ENCODE results near the gene ITGA4.

ITGA4 gene

GRCh38 chr2:181542170-181542569, 85.0 kb downstream of the ITGA4 start:
- Histone ChIP-seq H3K23ac (ENCODE audit: low read length) (no peak overlapping the region), H2AK5ac (ENCODE audit: low read length) (no peak overlapping the region), H3K4me2 (ENCODE audit: low read length) (no peak overlapping the region), H3K56ac (ENCODE audit: low read length) (no peak overlapping the region), H3K36me3 (ENCODE audit: control insufficient read depth, insufficient read depth, low read length) (no peaks in the 10 kb centered on the region), H3K27me3 (ENCODE audit: insufficient read depth, low read length, poor library complexity) (no peaks in the 10 kb centered on the region), H2BK5ac (ENCODE audit: low read length) (no peak overlapping the region), H3K79me2 (ENCODE audit: control insufficient read depth, insufficient read depth, low read length) (no peaks in the 10 kb centered on the region), H3K79me1 (ENCODE audit: low read length) (no peaks in the 10 kb centered on the region), H4K5ac (ENCODE audit: low read length) (no peak overlapping the region), H3K9ac (ENCODE audit: low read length) (no peak overlapping the region), H3K4me1 (ENCODE audit: control insufficient read depth, low read depth, low read length) (no peaks in the 10 kb centered on the region), H4K8ac (ENCODE audit: low read depth, low read length) (no peak overlapping the region), H3K4me3 (ENCODE audit: low read length) (no peak overlapping the region), H3K27ac (ENCODE audit: low read depth, low read length) (no peak overlapping the region), H2BK15ac (replicated peaks; ENCODE audit: low read depth) (no peak overlapping the region), H2BK120ac (ENCODE audit: low read depth, low read length) (no peak overlapping the region), H3K18ac (ENCODE audit: low read length) (no peak overlapping the region), H3K4ac (ENCODE audit: low read depth, low read length) (no peak overlapping the region)
- WGBS (ENCODE audit: extremely low coverage, insufficient coverage, low lambda C conversion rate) = no CpG with 5 or more reads among the region's 2 CpGs
- DNase-seq = no peak

- no peak overlapping the region for H3K4me2 ChIP-seq (ENCODE audit: low read length)
- no peak overlapping the region for H3K18ac ChIP-seq (ENCODE audit: low read length)
- DNase-seq = no peak
- no peaks in the 10 kb centered on the region for H3K27me3 ChIP-seq (ENCODE audit: insufficient read depth, low read length, poor library complexity)
- no CpG with 5 or more reads among the region's 3 CpGs for WGBS (ENCODE audit: extremely low coverage, insufficient coverage, low lambda C conversion rate)
- H3K56ac ChIP-seq (ENCODE audit: low read length) = no peak overlapping the region
- H4K8ac ChIP-seq (ENCODE audit: low read depth, low read length) = no peak overlapping the region
- no peak overlapping the region for H2BK120ac ChIP-seq (ENCODE audit: low read depth, low read length)
- H3K23ac ChIP-seq (ENCODE audit: low read length) = no peak overlapping the region
- H3K4ac ChIP-seq (ENCODE audit: low read depth, low read length) = no peak overlapping the region
- no peaks in the 10 kb centered on the region for H3K36me3 ChIP-seq (ENCODE audit: control insufficient read depth, insufficient read depth, low read length)
- no peak overlapping the region for H3K4me3 ChIP-seq (ENCODE audit: low read length)
- H2BK15ac ChIP-seq (replicated peaks; ENCODE audit: low read depth) = no peak overlapping the region
- no peak overlapping the region for H2BK5ac ChIP-seq (ENCODE audit: low read length)
- no peaks in the 10 kb centered on the region for H3K4me1 ChIP-seq (ENCODE audit: control insufficient read depth, low read depth, low read length)
- no peaks in the 10 kb centered on the region for H3K79me2 ChIP-seq (ENCODE audit: control insufficient read depth, insufficient read depth, low read length)
- no peak overlapping the region for H3K9ac ChIP-seq (ENCODE audit: low read length)
- H4K5ac ChIP-seq (ENCODE audit: low read length) = no peak overlapping the region
- H2AK5ac ChIP-seq (ENCODE audit: low read length) = no peak overlapping the region
- H3K79me1 ChIP-seq (ENCODE audit: low read length) = no peaks in the 10 kb centered on the region
- H3K27ac ChIP-seq (ENCODE audit: low read depth, low read length) = no peak overlapping the region
Observed at GRCh38 chr2:181546086-181546485, 88.9 kb downstream of the ITGA4 start.

- DNase-seq = peak; percentile 32
- H3K18ac ChIP-seq (ENCODE audit: low read length) = no peak overlapping the region
- no CpG with 5 or more reads among the region's 1 CpG for WGBS (ENCODE audit: extremely low coverage, insufficient coverage, low lambda C conversion rate)
- no peak overlapping the region for H2BK15ac ChIP-seq (replicated peaks; ENCODE audit: low read depth)
- no peak overlapping the region for H3K4me3 ChIP-seq (ENCODE audit: low read length)
- no peak overlapping the region for H4K5ac ChIP-seq (ENCODE audit: low read length)
- no peak overlapping the region for H3K4ac ChIP-seq (ENCODE audit: low read depth, low read length)
- H3K79me1 ChIP-seq (ENCODE audit: low read length) = no peaks in the 10 kb centered on the region
- no peak overlapping the region for H3K9ac ChIP-seq (ENCODE audit: low read length)
- no peak overlapping the region for H3K23ac ChIP-seq (ENCODE audit: low read length)
- no peak overlapping the region for H2BK5ac ChIP-seq (ENCODE audit: low read length)
- no peak overlapping the region for H2BK120ac ChIP-seq (ENCODE audit: low read depth, low read length)
- H3K4me2 ChIP-seq (ENCODE audit: low read length) = no peak overlapping the region
- no peaks in the 10 kb centered on the region for H3K79me2 ChIP-seq (ENCODE audit: control insufficient read depth, insufficient read depth, low read length)
- H3K4me1 ChIP-seq (ENCODE audit: control insufficient read depth, low read depth, low read length) = no peaks in the 10 kb centered on the region
- no peak overlapping the region for H4K8ac ChIP-seq (ENCODE audit: low read depth, low read length)
- H3K27ac ChIP-seq (ENCODE audit: low read depth, low read length) = no peak overlapping the region
- H3K36me3 ChIP-seq (ENCODE audit: control insufficient read depth, insufficient read depth, low read length) = no peaks in the 10 kb centered on the region
- H3K56ac ChIP-seq (ENCODE audit: low read length) = no peak overlapping the region
- no peaks in the 10 kb centered on the region for H3K27me3 ChIP-seq (ENCODE audit: insufficient read depth, low read length, poor library complexity)
- no peak overlapping the region for H2AK5ac ChIP-seq (ENCODE audit: low read length)
Observed at GRCh38 chr2:181552808-181553207, 95.6 kb downstream of the ITGA4 start.

- H2AK5ac ChIP-seq (ENCODE audit: low read length) = no peak overlapping the region
- H4K5ac ChIP-seq (ENCODE audit: low read length) = no peak overlapping the region
- no peaks in the 10 kb centered on the region for H3K27me3 ChIP-seq (ENCODE audit: insufficient read depth, low read length, poor library complexity)
- no peak overlapping the region for H3K4me2 ChIP-seq (ENCODE audit: low read length)
- no peak overlapping the region for H3K4ac ChIP-seq (ENCODE audit: low read depth, low read length)
- H2BK120ac ChIP-seq (ENCODE audit: low read depth, low read length) = no peak overlapping the region
- H3K36me3 ChIP-seq (ENCODE audit: control insufficient read depth, insufficient read depth, low read length) = no peaks in the 10 kb centered on the region
- no peak overlapping the region for H3K18ac ChIP-seq (ENCODE audit: low read length)
- no peak overlapping the region for H3K9ac ChIP-seq (ENCODE audit: low read length)
- no peak for DNase-seq
- no peak overlapping the region for H3K27ac ChIP-seq (ENCODE audit: low read depth, low read length)
- no CpG with 5 or more reads among the region's 2 CpGs for WGBS (ENCODE audit: extremely low coverage, insufficient coverage, low lambda C conversion rate)
- H3K79me1 ChIP-seq (ENCODE audit: low read length) = no peaks in the 10 kb centered on the region
- H3K23ac ChIP-seq (ENCODE audit: low read length) = no peak overlapping the region
- no peak overlapping the region for H2BK15ac ChIP-seq (replicated peaks; ENCODE audit: low read depth)
- H3K79me2 ChIP-seq (ENCODE audit: control insufficient read depth, insufficient read depth, low read length) = no peaks in the 10 kb centered on the region
- H3K56ac ChIP-seq (ENCODE audit: low read length) = no peak overlapping the region
- H4K8ac ChIP-seq (ENCODE audit: low read depth, low read length) = no peak overlapping the region
- H3K4me1 ChIP-seq (ENCODE audit: control insufficient read depth, low read depth, low read length) = no peaks in the 10 kb centered on the region
- H2BK5ac ChIP-seq (ENCODE audit: low read length) = no peak overlapping the region
- H3K4me3 ChIP-seq (ENCODE audit: low read length) = no peak overlapping the region
Observed at GRCh38 chr2:181553244-181553643, 96.1 kb downstream of the ITGA4 start.

GRCh38 chr2:181554061-181554830, 97.1 kb downstream of the ITGA4 start:
- H2BK120ac ChIP-seq (ENCODE audit: low read depth, low read length) = no peak overlapping the region
- no peak overlapping the region for H2AK5ac ChIP-seq (ENCODE audit: low read length)
- H3K18ac ChIP-seq (ENCODE audit: low read length) = no peak overlapping the region
- no peak overlapping the region for H4K5ac ChIP-seq (ENCODE audit: low read length)
- no peak overlapping the region for H4K8ac ChIP-seq (ENCODE audit: low read depth, low read length)
- no peak overlapping the region for H3K4me3 ChIP-seq (ENCODE audit: low read length)
- H3K79me1 ChIP-seq (ENCODE audit: low read length) = no peaks in the 10 kb centered on the region
- no peak overlapping the region for H2BK15ac ChIP-seq (replicated peaks; ENCODE audit: low read depth)
- WGBS (ENCODE audit: extremely low coverage, insufficient coverage, low lambda C conversion rate) = no CpG with 5 or more reads among the region's 2 CpGs
- H3K27ac ChIP-seq (ENCODE audit: low read depth, low read length) = no peak overlapping the region
- no peaks in the 10 kb centered on the region for H3K4me1 ChIP-seq (ENCODE audit: control insufficient read depth, low read depth, low read length)
- DNase-seq = peak; percentile 35
- H3K36me3 ChIP-seq (ENCODE audit: control insufficient read depth, insufficient read depth, low read length) = no peaks in the 10 kb centered on the region
- no peak overlapping the region for H3K4me2 ChIP-seq (ENCODE audit: low read length)
- H2BK5ac ChIP-seq (ENCODE audit: low read length) = no peak overlapping the region
- no peak overlapping the region for H3K9ac ChIP-seq (ENCODE audit: low read length)
- H3K23ac ChIP-seq (ENCODE audit: low read length) = no peak overlapping the region
- no peaks in the 10 kb centered on the region for H3K27me3 ChIP-seq (ENCODE audit: insufficient read depth, low read length, poor library complexity)
- H3K4ac ChIP-seq (ENCODE audit: low read depth, low read length) = no peak overlapping the region
- no peaks in the 10 kb centered on the region for H3K79me2 ChIP-seq (ENCODE audit: control insufficient read depth, insufficient read depth, low read length)
- H3K56ac ChIP-seq (ENCODE audit: low read length) = no peak overlapping the region

GRCh38 chr2:181558371-181558770, 101.2 kb downstream of the ITGA4 start:
- DNase-seq = no peak
- H3K4me3 ChIP-seq (ENCODE audit: low read length) = no peak overlapping the region
- no CpG with 5 or more reads among the region's 2 CpGs for WGBS (ENCODE audit: extremely low coverage, insufficient coverage, low lambda C conversion rate)

More at GRCh38 chr2:181558371-181558770, 101.2 kb downstream of the ITGA4 start:
- no peak overlapping the region for H2BK15ac ChIP-seq (replicated peaks; ENCODE audit: low read depth)
- no peaks in the 10 kb centered on the region for H3K27me3 ChIP-seq (ENCODE audit: insufficient read depth, low read length, poor library complexity)
- no peak overlapping the region for H2BK5ac ChIP-seq (ENCODE audit: low read length)
- H3K18ac ChIP-seq (ENCODE audit: low read length) = no peak overlapping the region
- H2BK120ac ChIP-seq (ENCODE audit: low read depth, low read length) = no peak overlapping the region
- no peak overlapping the region for H4K8ac ChIP-seq (ENCODE audit: low read depth, low read length)
- no peak overlapping the region for H3K23ac ChIP-seq (ENCODE audit: low read length)
- no peak overlapping the region for H3K56ac ChIP-seq (ENCODE audit: low read length)
- H3K4me2 ChIP-seq (ENCODE audit: low read length) = no peak overlapping the region
- H3K4me1 ChIP-seq (ENCODE audit: control insufficient read depth, low read depth, low read length) = no peaks in the 10 kb centered on the region
- H3K79me1 ChIP-seq (ENCODE audit: low read length) = no peaks in the 10 kb centered on the region
- H3K36me3 ChIP-seq (ENCODE audit: control insufficient read depth, insufficient read depth, low read length) = no peaks in the 10 kb centered on the region
- no peak overlapping the region for H4K5ac ChIP-seq (ENCODE audit: low read length)
- no peak overlapping the region for H3K4ac ChIP-seq (ENCODE audit: low read depth, low read length)
- no peak overlapping the region for H3K9ac ChIP-seq (ENCODE audit: low read length)
- no peaks in the 10 kb centered on the region for H3K79me2 ChIP-seq (ENCODE audit: control insufficient read depth, insufficient read depth, low read length)
- no peak overlapping the region for H2AK5ac ChIP-seq (ENCODE audit: low read length)
- H3K27ac ChIP-seq (ENCODE audit: low read depth, low read length) = no peak overlapping the region
